IPS-20b (cell line): ENCODE measurements around the gene PLCG2.
A peak's percentile ranks its signal among the peaks of the same experiment; 100 is the strongest.
"Not testable (repeated sequence)": the region's sequence is repeated elsewhere in the genome, so short reads cannot be mapped to it uniquely, and the experiment has no call there.

Experiments
- H3K27ac ChIP-seq: one replicate; pipeline ENCODE4 v1.5.1; 2013; ENCODE audit warnings: low read length
- H3K27me3 ChIP-seq: 2 replicates; pipeline ENCODE4 v1.6.1; 2013; ENCODE audit warnings: mild to moderate bottlenecking, low read length, inconsistent platforms; ENCODE audit not compliant: insufficient read depth
- H3K36me3 ChIP-seq: 2 replicates; pipeline ENCODE4 v1.6.1; 2013; ENCODE audit warnings: low read depth, mild to moderate bottlenecking, inconsistent platforms, low read length, moderate library complexity; ENCODE audit not compliant: insufficient read depth
- H3K4me1 ChIP-seq: 2 replicates; pipeline ENCODE4 v1.6.1; 2013; ENCODE audit warnings: mild to moderate bottlenecking, control low read depth, inconsistent platforms, low read length, moderate library complexity; ENCODE audit not compliant: insufficient read depth
- H3K4me3 ChIP-seq: 2 replicates; pipeline ENCODE4 v1.5.1; 2013; ENCODE audit warnings: mild to moderate bottlenecking, low read length, inconsistent platforms
- H3K9ac ChIP-seq: 2 replicates; pipeline ENCODE4 v1.6.1; 2013; ENCODE audit warnings: low read depth, mild to moderate bottlenecking, inconsistent platforms, low read length, moderate library complexity
- H3K9me3 ChIP-seq: 2 replicates; pipeline ENCODE4 v1.6.1; 2013; ENCODE audit warnings: mild to moderate bottlenecking, low read depth, low read length, inconsistent platforms; ENCODE audit not compliant: insufficient read depth

The PLCG2 gene

GRCh38 chr16:81928271-81928918 is 149.3 kb downstream of the PLCG2 start:
- Histone ChIP-seq H3K9me3 (no peaks in the 10 kb centered on the region), H3K4me3 (no peak overlapping the region), H3K4me1 (no peaks in the 10 kb centered on the region), H3K9ac (no peak overlapping the region), H3K27ac (no peak overlapping the region), H3K27me3 (no peaks in the 10 kb centered on the region), H3K36me3 (no peaks in the 10 kb centered on the region)

- Histone ChIP-seq H3K9me3 (no peaks in the 10 kb centered on the region), H3K4me3 (no peak overlapping the region), H3K36me3 (no peaks in the 10 kb centered on the region), H3K4me1 (no peaks in the 10 kb centered on the region), H3K27me3 (no peaks in the 10 kb centered on the region), H3K27ac (no peak overlapping the region), H3K9ac (no peak overlapping the region)
These were observed 149.9 kb downstream of the PLCG2 start for GRCh38 chr16:81928975-81929374.

GRCh38 chr16:81929841-81930240 is 150.8 kb downstream of the PLCG2 start:
- no peak overlapping the region for H3K27ac ChIP-seq
- H3K27me3 ChIP-seq = no peaks in the 10 kb centered on the region

GRCh38 chr16:81931927-81932326 is 152.8 kb downstream of the PLCG2 start:
- Histone ChIP-seq H3K4me3 (no peak overlapping the region), H3K9ac (no peak overlapping the region), H3K27ac (no peak overlapping the region), H3K4me1 (no peaks in the 10 kb centered on the region), H3K27me3 (no peaks in the 10 kb centered on the region), H3K9me3 (no peaks in the 10 kb centered on the region), H3K36me3 (no peaks in the 10 kb centered on the region)

More at GRCh38 chr16:81929841-81930240, 150.8 kb downstream of the PLCG2 start:
- no peak overlapping the region for H3K9ac ChIP-seq
- H3K36me3 ChIP-seq = no peaks in the 10 kb centered on the region
- no peak overlapping the region for H3K4me3 ChIP-seq
- H3K4me1 ChIP-seq = no peaks in the 10 kb centered on the region
- H3K9me3 ChIP-seq = no peaks in the 10 kb centered on the region

GRCh38 chr16:81932668-81933067 is 153.6 kb downstream of the PLCG2 start:
- no peak overlapping the region for H3K4me3 ChIP-seq
- H3K4me1 ChIP-seq = no peaks in the 10 kb centered on the region
- H3K9ac ChIP-seq = no peak overlapping the region
- H3K9me3 ChIP-seq = no peaks in the 10 kb centered on the region
- no peaks in the 10 kb centered on the region for H3K36me3 ChIP-seq
- H3K27ac ChIP-seq = no peak overlapping the region
- no peaks in the 10 kb centered on the region for H3K27me3 ChIP-seq

GRCh38 chr16:81933361-81933760 is 154.3 kb downstream of the PLCG2 start:
- H3K9ac ChIP-seq = no peak overlapping the region
- H3K9me3 ChIP-seq = no peaks in the 10 kb centered on the region
- no peaks in the 10 kb centered on the region for H3K27me3 ChIP-seq
- no peaks in the 10 kb centered on the region for H3K36me3 ChIP-seq
- H3K4me1 ChIP-seq = no peaks in the 10 kb centered on the region
- H3K27ac ChIP-seq = no peak overlapping the region
- no peak overlapping the region for H3K4me3 ChIP-seq

GRCh38 chr16:81934711-81935110 is 155.6 kb downstream of the PLCG2 start:
- not testable (repeated sequence) for H3K9me3 ChIP-seq, H3K9ac ChIP-seq, H3K4me1 ChIP-seq, H3K36me3 ChIP-seq, H3K27ac ChIP-seq, H3K4me3 ChIP-seq, H3K27me3 ChIP-seq

- Histone ChIP-seq H3K36me3 (no peaks in the 10 kb centered on the region), H3K27me3 (no peaks in the 10 kb centered on the region; the same call in 1 of the 2 replicates), H3K9me3 (no peaks in the 10 kb centered on the region), H3K27ac (no peak overlapping the region), H3K4me1 (peaks cover 12% of the 10 kb centered on the region; the same call in 1 of the 2 replicates), H3K4me3 (no peak overlapping the region), H3K9ac (no peak overlapping the region)
These were observed 157.3 kb downstream of the PLCG2 start for GRCh38 chr16:81936209-81937000.

GRCh38 chr16:81937305-81938038 is 158.4 kb downstream of the PLCG2 start:
- Histone ChIP-seq H3K4me3 (no peak overlapping the region), H3K27ac (no peak overlapping the region), H3K4me1 (peaks cover 21% of the 10 kb centered on the region), H3K9ac (no peak overlapping the region), H3K36me3 (no peaks in the 10 kb centered on the region), H3K9me3 (no peaks in the 10 kb centered on the region), H3K27me3 (peaks cover 8% of the 10 kb centered on the region; the same call in 1 of the 2 replicates)

- Histone ChIP-seq H3K9me3 (no peaks in the 10 kb centered on the region), H3K36me3 (no peaks in the 10 kb centered on the region), H3K27me3 (peaks cover 15% of the 10 kb centered on the region; the same call in 1 of the 2 replicates), H3K27ac (no peak overlapping the region), H3K4me1 (peaks cover 26% of the 10 kb centered on the region), H3K9ac (peak overlapping the region; percentile 38; the same call in 1 of the 2 replicates), H3K4me3 (no peak overlapping the region)
These were observed 159.5 kb downstream of the PLCG2 start for GRCh38 chr16:81938326-81939163.
